HEK293 (cell line): ENCODE measurements around the gene PNPLA2.

Experiments
- CTCF ChIA-PET: fragments of 350-600 bp; formaldehyde crosslinking; extraction: SDS; loops from one replicate; lab custom pipeline; 2021; ENCODE audit warnings: antibody characterized with exemption; lab: Yijun Ruan, JAX
- POLR2A ChIA-PET: fragments of 300-600 bp; formaldehyde crosslinking; extraction: SDS; loops from one replicate; lab custom pipeline; 2020; ENCODE audit warnings: antibody characterized with exemption, inconsistent platforms; lab: Yijun Ruan, JAX
- H3K27ac ChIP-seq: fragments of 200-500 bp; sonication (Bioruptor generic); 2 replicates; pipeline ENCODE4 v1.5.1; 2014; ENCODE audit warnings: low read depth, low read length, control low read depth, inconsistent platforms; ENCODE audit errors: extremely low read depth
- H3K36me3 ChIP-seq, 2 experiments: fragments of 200-500 bp in 1 of 2; sonication (Bioruptor generic) in 1 of 2; 1 replicate in 1 of 2; 2 replicates in 1 of 2; pipeline ENCODE4 v1.5.1; 2014 to 2017; ENCODE audit warnings: inconsistent platforms in 2 of 2, low read length in 2 of 2; ENCODE audit not compliant: control insufficient read depth in 2 of 2, insufficient read depth in 1 of 2
- H3K4me1 ChIP-seq: fragments of 200-500 bp; sonication (Bioruptor generic); 2 replicates; pipeline ENCODE4 v1.5.1; 2014; ENCODE audit warnings: mild to moderate bottlenecking, low read length, inconsistent platforms; ENCODE audit not compliant: control insufficient read depth, insufficient read depth
- H3K4me3 ChIP-seq: 2 replicates; pipeline ENCODE4 v1.5.1; 2011; ENCODE audit warnings: low read depth, mild to moderate bottlenecking, control low read depth, low read length, moderate library complexity
- H3K9me3 ChIP-seq: fragments of 200-500 bp; sonication (Bioruptor generic); 2 replicates; pipeline ENCODE4 v1.5.1; 2014; ENCODE audit warnings: low read depth, low read length, inconsistent platforms; ENCODE audit not compliant: control insufficient read depth, insufficient read depth
- GLIS2 ChIP-seq: fragments of 450-650 bp; formaldehyde crosslinking; IDR thresholded peaks from 2 replicates; pipeline ENCODE4 v1.5.1; 2016; ENCODE audit warnings: missing biosample characterization, missing genetic modification characterization
- HOXA7 ChIP-seq: sonication (generic); formaldehyde crosslinking; IDR thresholded peaks from 2 replicates; pipeline ENCODE4 v1.8.1; 2022; ENCODE audit warnings: missing genetic modification reagents, borderline replicate concordance
- SP7 ChIP-seq: fragments of 450-650 bp; formaldehyde crosslinking; IDR thresholded peaks from 2 replicates; pipeline ENCODE4 v1.5.1; 2016; ENCODE audit warnings: missing biosample characterization, missing genetic modification characterization
- ZBTB8A ChIP-seq: fragments of 450-650 bp; formaldehyde crosslinking; IDR thresholded peaks from 2 replicates; pipeline ENCODE4 v1.5.1; 2016; ENCODE audit warnings: missing biosample characterization, missing genetic modification characterization
- ZNF155 ChIP-seq: fragments of 450-650 bp; formaldehyde crosslinking; IDR thresholded peaks from 2 replicates; pipeline ENCODE4 v1.5.1; 2016; ENCODE audit warnings: missing biosample characterization, missing genetic modification characterization
- ZNF174 ChIP-seq: fragments of 450-650 bp; formaldehyde crosslinking; IDR thresholded peaks from 2 replicates; pipeline ENCODE4 v1.5.0; 2017; ENCODE audit warnings: missing biosample characterization, mild to moderate bottlenecking, missing genetic modification characterization
- ZNF394 ChIP-seq: fragments of 450-650 bp; formaldehyde crosslinking; IDR thresholded peaks from 2 replicates; pipeline ENCODE4 v1.5.1; 2016; ENCODE audit warnings: missing biosample characterization, missing genetic modification characterization, mild to moderate bottlenecking, moderate library complexity, borderline replicate concordance
- ZNF600 ChIP-seq: fragments of 450-650 bp; formaldehyde crosslinking; IDR thresholded peaks from 2 replicates; pipeline ENCODE4 v1.5.1; 2016; ENCODE audit warnings: missing biosample characterization, missing genetic modification characterization
- ZNF677 ChIP-seq: fragments of 450-650 bp; IDR thresholded peaks from 2 replicates; pipeline ENCODE4 v1.5.0; 2018; ENCODE audit warnings: missing biosample characterization, mild to moderate bottlenecking, missing genetic modification characterization, moderate library complexity
- TF ChIP-seq, protein P1 (sequence below): fragments of 450-650 bp; formaldehyde crosslinking; IDR thresholded peaks from 2 replicates; pipeline ENCODE4 v1.5.1; 2016; ENCODE audit warnings: missing biosample characterization, missing genetic modification characterization

The PNPLA2 gene

GRCh38 chr11:772429-773390, 46.0 kb upstream of the PNPLA2 start:
- Histone ChIP-seq H3K9me3 (no peaks in the 10 kb centered on the region), H3K27ac (no peak overlapping the region), H3K4me1 (no peaks in the 10 kb centered on the region; the same call in 1 of the 2 replicates), H3K4me3 (no peak overlapping the region), H3K36me3 (peaks cover 0 to 54% of the 10 kb centered on the region in 2 experiments; a peak in 2 of 3 replicates)
- ChIA-PET CTCF (interaction anchor here (0.7 to 1.0 kb wide), 2 partner anchors 9 to 45 kb away, joined by 3 read pairs; no protein-coding TSS in a partner anchor), POLR2A (interaction anchor here (1.1 kb wide), 1 partner anchor 25 kb away, joined by 4 read pairs; no protein-coding TSS in a partner anchor)
- TF ChIP-seq, protein P1, sequence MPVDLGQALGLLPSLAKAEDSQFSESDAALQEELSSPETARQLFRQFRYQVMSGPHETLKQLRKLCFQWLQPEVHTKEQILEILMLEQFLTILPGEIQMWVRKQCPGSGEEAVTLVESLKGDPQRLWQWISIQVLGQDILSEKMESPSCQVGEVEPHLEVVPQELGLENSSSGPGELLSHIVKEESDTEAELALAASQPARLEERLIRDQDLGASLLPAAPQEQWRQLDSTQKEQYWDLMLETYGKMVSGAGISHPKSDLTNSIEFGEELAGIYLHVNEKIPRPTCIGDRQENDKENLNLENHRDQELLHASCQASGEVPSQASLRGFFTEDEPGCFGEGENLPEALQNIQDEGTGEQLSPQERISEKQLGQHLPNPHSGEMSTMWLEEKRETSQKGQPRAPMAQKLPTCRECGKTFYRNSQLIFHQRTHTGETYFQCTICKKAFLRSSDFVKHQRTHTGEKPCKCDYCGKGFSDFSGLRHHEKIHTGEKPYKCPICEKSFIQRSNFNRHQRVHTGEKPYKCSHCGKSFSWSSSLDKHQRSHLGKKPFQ, result no peak
- TF ChIP-seq ZNF174 (tag by site-specific recombination), result no peak
- TF ChIP-seq ZNF155 (tag by site-specific recombination), result no peak
- TF ChIP-seq HOXA7 (CRISPR knock-in tag), result no peak
- TF ChIP-seq SP7 (tag by site-specific recombination), result no peak

- H3K4me1 ChIP-seq, result no peaks in the 10 kb centered on the region; the same call in 1 of the 2 replicates
- H3K36me3 ChIP-seq, result peaks cover 0 to 56% of the 10 kb centered on the region in 2 experiments; a peak in 2 of 3 replicates
- H3K27ac ChIP-seq, result no peak overlapping the region
- no peak overlapping the region for H3K4me3 ChIP-seq
- TF ChIP-seq ZNF394 (tag by site-specific recombination) (no peak), ZBTB8A (no peak), GLIS2 (peak; percentile 25; the same call in 1 of the 2 replicates)
- CTCF ChIA-PET, result interaction anchor here (0.7 to 1.0 kb wide), 2 partner anchors 9 to 46 kb away, joined by 3 read pairs; no protein-coding TSS in a partner anchor
- POLR2A ChIA-PET, result interaction anchor here (1.1 kb wide), 1 partner anchor 25 kb away, joined by 4 read pairs; no protein-coding TSS in a partner anchor
- no peaks in the 10 kb centered on the region for H3K9me3 ChIP-seq
Observed at GRCh38 chr11:773425-773824, 45.3 kb upstream of the PNPLA2 start.

DNA sequence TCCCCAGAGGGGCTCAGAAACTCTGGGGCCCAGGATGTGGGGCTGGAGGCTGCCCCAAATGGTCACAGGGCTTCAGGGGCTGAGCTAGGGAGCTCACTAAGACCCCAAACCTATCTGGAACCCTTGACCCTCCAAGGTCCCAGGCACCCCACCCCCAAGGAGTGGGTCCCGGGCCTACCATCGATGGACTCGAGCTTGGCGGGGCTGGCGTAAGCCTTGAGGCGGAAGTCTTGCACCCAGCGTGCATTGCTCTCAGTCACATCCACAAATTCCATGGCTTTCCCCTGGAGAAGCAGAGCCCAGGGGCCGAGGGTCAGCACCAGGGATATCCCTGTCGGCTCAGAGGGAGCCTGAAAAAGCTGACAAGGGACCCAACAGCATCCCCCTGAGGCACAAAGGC, 44.9 kb upstream of the PNPLA2 start:
- H3K36me3 ChIP-seq, result peaks cover 0 to 60% of the 10 kb centered on the region in 2 experiments; a peak in 2 of 3 replicates
- no peak overlapping the region for H3K27ac ChIP-seq
- no peak for TF ChIP-seq ZNF600
- no peaks in the 10 kb centered on the region; the same call in 1 of the 2 replicates for H3K4me1 ChIP-seq
- no peak overlapping the region for H3K4me3 ChIP-seq
- no peaks in the 10 kb centered on the region for H3K9me3 ChIP-seq
- CTCF ChIA-PET, result interaction anchor here (0.7 to 1.0 kb wide), 2 partner anchors 10 to 46 kb away, joined by 3 read pairs; no protein-coding TSS in a partner anchor
- POLR2A ChIA-PET, result interaction anchor here (1.1 kb wide), 1 partner anchor 26 kb away, joined by 4 read pairs; no protein-coding TSS in a partner anchor

DNA sequence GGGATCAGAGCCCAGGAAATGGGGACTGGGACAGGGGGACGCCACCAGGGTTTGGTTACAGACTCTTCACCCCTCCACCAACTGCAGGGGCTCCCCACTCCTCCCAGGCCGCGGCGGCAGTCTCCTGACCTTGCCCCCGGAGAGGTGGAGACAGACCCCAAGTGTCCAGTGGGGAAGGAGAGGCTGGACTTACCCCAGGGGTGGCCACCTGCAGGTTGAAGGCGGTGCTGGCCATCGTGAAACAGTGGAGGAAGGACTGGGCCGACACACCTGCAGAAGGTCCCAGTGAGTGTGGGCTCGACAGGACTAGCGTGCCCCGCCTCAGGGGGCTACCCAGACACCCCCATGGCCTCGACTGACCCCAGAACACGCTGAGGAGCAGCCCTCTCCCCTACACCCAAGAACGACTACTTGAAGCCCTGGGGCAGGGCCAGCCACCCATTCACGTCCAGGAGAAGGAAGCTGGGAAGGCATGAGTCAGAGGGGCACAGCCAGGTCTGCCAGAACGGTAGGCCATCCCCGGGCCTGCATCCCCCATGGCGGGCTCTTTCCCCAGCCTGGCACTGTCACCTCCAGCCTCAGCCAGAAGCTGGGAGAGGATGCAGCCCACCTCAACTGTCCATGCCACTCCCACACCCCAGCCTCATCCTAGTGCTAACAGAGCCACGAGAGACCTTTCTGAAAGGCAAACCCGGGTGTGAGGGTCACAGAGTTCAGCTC, 43.7 kb upstream of the PNPLA2 start:
- ChIA-PET CTCF (interaction anchor here (0.6 to 0.9 kb wide), 2 partner anchors 9 to 28 kb away, joined by 3 to 5 read pairs; partner anchors contain the start of gene TALDO1), POLR2A (interaction anchor here (0.6 to 2.1 kb wide), 7 partner anchors 10 to 44 kb away, joined by 3 to 12 read pairs (median 4); partner anchors contain the start of genes PNPLA2 and TALDO1)
- H3K4me3 ChIP-seq, result no peak overlapping the region
- no peaks in the 10 kb centered on the region; the same call in 1 of the 2 replicates for H3K4me1 ChIP-seq
- H3K9me3 ChIP-seq, result no peaks in the 10 kb centered on the region
- peaks cover 0 to 68% of the 10 kb centered on the region in 2 experiments; a peak in 2 of 3 replicates for H3K36me3 ChIP-seq
- no peak overlapping the region for H3K27ac ChIP-seq
- TF ChIP-seq ZNF677 (tag by site-specific recombination) (no peak), ZNF600 (peak; percentile 63)
